OCI-LY1 (cell line): ENCODE data around the gene DPP6.

Experiments
- CTCF ChIP-seq: fragments of 200-600 bp; sonication (generic), shearing (Covaris generic); IDR thresholded peaks from 2 replicates; pipeline ENCODE4 v1.5.1; 2017; ENCODE audit warnings: mild to moderate bottlenecking, antibody characterized with exemption, low read length, moderate library complexity, mixed read lengths
- EZH2 ChIP-seq: fragments of 200-600 bp; sonication (generic), shearing (Covaris generic); IDR thresholded peaks from 2 replicates; pipeline ENCODE4 v1.8.0; 2017; ENCODE audit warnings: borderline replicate concordance, mixed run types, mild to moderate bottlenecking, antibody characterized with exemption, low read length, moderate library complexity, mixed read lengths

- TF ChIP-seq CTCF = no peak
- no peak for TF ChIP-seq EZH2
These were observed 733.7 kb downstream of the DPP6 start for GRCh38 chr7:154785898-154786297.
